Breast epithelium (tissue), 3 donors: ENCODE data around the gene NGRN.

Experiments
- CTCF ChIP-seq, 3 donors: fragments of 450-650 bp; IDR thresholded peaks; one replicate each; pipeline ENCODE4 v1.5.1; 2016 to 2017; ENCODE audit warnings: antibody characterized with exemption in 3 of 3, mild to moderate bottlenecking in 3 of 3, moderate library complexity in 3 of 3
- POLR2A ChIP-seq: fragments of 450-650 bp; IDR thresholded peaks from one replicate; pipeline ENCODE4 v1.6.1; 2016; ENCODE audit warnings: antibody characterized with exemption, mild to moderate bottlenecking, moderate library complexity
- POLR2AphosphoS5 ChIP-seq, 3 donors: sonication (generic); formaldehyde crosslinking; IDR thresholded peaks; one replicate each; pipeline ENCODE4 v1.6.1; 2017; ENCODE audit warnings: antibody characterized with exemption in 3 of 3

GRCh38 chr15:90301707-90302300, 36.3 kb downstream of the NGRN start:
- TF ChIP-seq POLR2A (no peak), CTCF (IDR thresholded peaks at IDR 0.05) (no peak), POLR2AphosphoS5 (IDR thresholded peaks at IDR 0.05) (no peak)
